PC-3 (cell line): ENCODE data around the gene IGDCC3. TPM values are rescaled to one million over a fixed set of nuclear protein-coding genes. Genes with fewer than 3 reads are reported as not detected.

ENCODE experiments used
- ATAC-seq: fragments of 200-7000 bp; cut with Tn5 transposase; 2 replicates; pipeline ENCODE4 v1.9.1; 2020; ENCODE audit warnings: mild to moderate bottlenecking, moderate library complexity
- BruUV-seq: library from RNA; stranded (reverse); fragments of 400-500 nt; replicated peaks from 2 replicates; lab custom pipeline; 2021; lab: Mats Ljungman, UMichigan
- CTCF ChIA-PET: fragments of 300-600 bp; sonication (Branson Sonifier 250); formaldehyde crosslinking; loops from one replicate; lab custom pipeline; 2022; ENCODE audit warnings: antibody characterized with exemption; lab: Charles Lee
- POLR2A ChIA-PET: fragments of 300-600 bp; sonication (Branson Sonifier 250); formaldehyde crosslinking; loops from one replicate; lab custom pipeline; 2022; ENCODE audit warnings: antibody characterized with exemption; ENCODE audit not compliant: unreplicated experiment; lab: Charles Lee
- DNase-seq: peaks from one replicate; pipeline ENCODE4 v3.0.0-alpha.2; 2015
- H2AFZ ChIP-seq: fragments of 300-600 bp; sonication (generic); 2 replicates; pipeline ENCODE4 v1.6.0; 2016; ENCODE audit warnings: antibody characterized with exemption, low read length
- H3F3A ChIP-seq: fragments of 300-600 bp; sonication (generic); one replicate; pipeline ENCODE4 v1.6.0; 2017; ENCODE audit warnings: antibody characterized with exemption, low read length, control low read depth, mild to moderate bottlenecking; ENCODE audit not compliant: unreplicated experiment
- H3K27ac ChIP-seq: fragments of 300-600 bp; sonication (generic); 2 replicates; pipeline ENCODE4 v1.5.1; 2016; ENCODE audit warnings: mild to moderate bottlenecking, low read length
- H3K27me3 ChIP-seq: fragments of 300-600 bp; sonication (generic); 2 replicates; pipeline ENCODE4 v1.6.1; 2016; ENCODE audit warnings: low read length, mixed read lengths
- H3K36me3 ChIP-seq: fragments of 300-600 bp; sonication (generic); 2 replicates; pipeline ENCODE4 v1.6.1; 2016; ENCODE audit warnings: low read depth, mixed run types, low read length, mixed read lengths
- H3K4me1 ChIP-seq: fragments of 300-600 bp; sonication (generic); 2 replicates; pipeline ENCODE4 v1.5.1; 2016; ENCODE audit warnings: low read length; ENCODE audit not compliant: insufficient read depth
- H3K4me2 ChIP-seq: fragments of 300-600 bp; sonication (generic); 2 replicates; pipeline ENCODE4 v1.6.0; 2016; ENCODE audit warnings: low read length
- H3K4me3 ChIP-seq: fragments of 300-600 bp; sonication (generic); 2 replicates; pipeline ENCODE4 v1.5.1; 2016; ENCODE audit warnings: mild to moderate bottlenecking, low read length, mixed read lengths
- H3K79me2 ChIP-seq: fragments of 300-600 bp; sonication (generic); 2 replicates; pipeline ENCODE4 v1.6.1; 2017; ENCODE audit warnings: low read length, mixed read lengths
- H3K9ac ChIP-seq: fragments of 300-600 bp; sonication (generic); 2 replicates; pipeline ENCODE4 v1.6.0; 2016; ENCODE audit warnings: mild to moderate bottlenecking, low read length
- H3K9me2 ChIP-seq: fragments of 300-600 bp; sonication (generic); replicated peaks from 2 replicates; pipeline ENCODE4 v1.6.1; 2016; ENCODE audit warnings: mixed run types, low read length, mixed read lengths
- H3K9me3 ChIP-seq: fragments of 300-600 bp; sonication (generic); 2 replicates; pipeline ENCODE4 v1.6.1; 2016; ENCODE audit warnings: low read length, mixed read lengths
- H4K20me1 ChIP-seq: fragments of 300-600 bp; sonication (generic); 2 replicates; pipeline ENCODE4 v1.6.1; 2016; ENCODE audit warnings: low read length, mixed read lengths
- EZH2 ChIP-seq: fragments of 300-600 bp; sonication (generic); IDR thresholded peaks from one replicate; pipeline ENCODE4 v1.6.1; 2017; ENCODE audit warnings: antibody characterized with exemption, mild to moderate bottlenecking, low read length; ENCODE audit not compliant: unreplicated experiment
- EZH2phosphoT487 ChIP-seq: fragments of 300-600 bp; sonication (generic); IDR thresholded peaks from 2 replicates; pipeline ENCODE4 v1.6.1; 2018; ENCODE audit warnings: mild to moderate bottlenecking, antibody characterized with exemption, low read length, borderline replicate concordance
- intact Hi-C: fragments of 100-400 bp; cut with micrococcal nuclease; formaldehyde crosslinking; loops from 2 replicates; pipeline ENCODE4 v1.9.0; 2023
- total RNA-seq: library from RNA; depleted of rRNA; stranded (reverse); fragments of >200 nt; gene quantifications from 2 replicates; pipeline ENCODE4 v1.2.3, GENCODE V29; 2014
- TF ChIP-seq, protein P1 (sequence below): fragments of 300-600 bp; sonication (generic); conservative IDR thresholded peaks from 2 replicates; pipeline ENCODE4 v1.5.1; 2017; ENCODE audit warnings: antibody characterized with exemption, low read depth, mild to moderate bottlenecking, low read length

IGDCC3 gene
- total RNA-seq, 1 experiment from 2014 or later = not detected

DNA sequence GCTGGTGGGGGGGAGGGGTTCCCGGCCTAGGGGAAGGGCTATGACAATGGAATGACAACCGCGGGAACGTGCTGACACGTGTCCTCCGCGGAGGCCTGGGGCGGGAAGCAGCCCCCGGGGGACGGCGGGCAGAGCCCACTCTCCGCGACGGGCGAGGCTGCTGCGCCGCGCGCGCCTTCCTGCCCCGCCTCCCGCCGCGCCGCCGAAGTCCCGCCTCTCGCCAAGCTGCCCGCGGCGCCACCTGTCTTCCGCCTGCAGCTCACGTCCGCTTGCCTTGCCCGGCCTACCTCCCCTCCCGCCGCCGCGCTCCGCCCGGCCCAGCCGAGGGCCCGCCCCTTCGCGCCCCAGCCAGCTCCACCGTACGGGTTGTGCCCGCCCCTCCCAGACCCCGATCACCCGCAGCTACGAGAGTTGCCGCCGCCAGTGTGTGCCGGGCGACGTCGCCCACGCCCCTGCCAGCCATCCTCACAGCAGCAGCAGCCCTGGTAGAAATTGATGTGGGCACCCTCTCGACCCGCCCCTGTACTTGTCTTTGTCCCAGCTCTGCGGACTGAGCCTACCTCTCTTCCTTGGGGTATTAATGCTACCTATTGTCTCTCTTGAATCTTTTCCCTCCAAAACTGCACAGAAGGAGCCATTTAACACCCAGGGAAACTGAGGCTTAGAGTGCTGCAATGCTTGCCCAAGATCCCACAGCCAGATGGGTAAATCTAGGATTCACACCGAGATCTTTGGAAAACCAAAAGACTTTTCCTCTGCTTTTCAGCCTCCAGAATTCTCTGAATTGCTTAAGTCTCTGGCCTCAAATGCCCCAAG, 90.9 kb downstream of the IGDCC3 start, which contains the start of gene PARP16:
Gene PARP16 (minus strand): TSS at position 180 of the 816 bp plus-strand sequence. CDS start 457 bp downstream, outside the sequence.
- Histone ChIP-seq H4K20me1 (no peaks in the 10 kb centered on the region), H3K9ac (peak within 1 kb of the TSS; percentile 69), H3F3A (no peaks in the 10 kb centered on the region), H3K9me2 (no peaks in the 10 kb centered on the region), H3K4me1 (peaks cover 10% of the 10 kb centered on the region; the same call in 1 of the 2 replicates), H3K9me3 (no peaks in the 10 kb centered on the region), H2AFZ (peak within 1 kb of the TSS; percentile 90), H3K4me3 (peak within 1 kb of the TSS; percentile 86), H3K27ac (no peak within 1 kb of the TSS), H3K36me3 (no peaks in the 10 kb centered on the region), H3K79me2 (no peaks in the 10 kb centered on the region), H3K4me2 (peak within 1 kb of the TSS; percentile 99), H3K27me3 (no peaks in the 10 kb centered on the region)
- ChIA-PET POLR2A (interaction anchor here (0.6 to 1.2 kb wide), 6 partner anchors 9 to 232 kb away, joined by 3 to 40 read pairs (median 8); partner anchors contain the start of genes CLPX and RNU5B-1), CTCF (interaction anchor here (0.6 to 1.7 kb wide), 3 partner anchors 11 to 292 kb away, joined by 3 to 9 read pairs (median 5); no protein-coding TSS in a partner anchor)
- DNase-seq = peak; percentile 81
- TSS peak; percentile 65 for BruUV-seq
- peak; percentile 93 for ATAC-seq
- TF ChIP-seq EZH2phosphoT487 = no peak
- TF ChIP-seq, protein P1, sequence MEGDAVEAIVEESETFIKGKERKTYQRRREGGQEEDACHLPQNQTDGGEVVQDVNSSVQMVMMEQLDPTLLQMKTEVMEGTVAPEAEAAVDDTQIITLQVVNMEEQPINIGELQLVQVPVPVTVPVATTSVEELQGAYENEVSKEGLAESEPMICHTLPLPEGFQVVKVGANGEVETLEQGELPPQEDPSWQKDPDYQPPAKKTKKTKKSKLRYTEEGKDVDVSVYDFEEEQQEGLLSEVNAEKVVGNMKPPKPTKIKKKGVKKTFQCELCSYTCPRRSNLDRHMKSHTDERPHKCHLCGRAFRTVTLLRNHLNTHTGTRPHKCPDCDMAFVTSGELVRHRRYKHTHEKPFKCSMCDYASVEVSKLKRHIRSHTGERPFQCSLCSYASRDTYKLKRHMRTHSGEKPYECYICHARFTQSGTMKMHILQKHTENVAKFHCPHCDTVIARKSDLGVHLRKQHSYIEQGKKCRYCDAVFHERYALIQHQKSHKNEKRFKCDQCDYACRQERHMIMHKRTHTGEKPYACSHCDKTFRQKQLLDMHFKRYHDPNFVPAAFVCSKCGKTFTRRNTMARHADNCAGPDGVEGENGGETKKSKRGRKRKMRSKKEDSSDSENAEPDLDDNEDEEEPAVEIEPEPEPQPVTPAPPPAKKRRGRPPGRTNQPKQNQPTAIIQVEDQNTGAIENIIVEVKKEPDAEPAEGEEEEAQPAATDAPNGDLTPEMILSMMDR = no peak
- no peak for TF ChIP-seq EZH2
- intact Hi-C loops = no loop called here

DNA sequence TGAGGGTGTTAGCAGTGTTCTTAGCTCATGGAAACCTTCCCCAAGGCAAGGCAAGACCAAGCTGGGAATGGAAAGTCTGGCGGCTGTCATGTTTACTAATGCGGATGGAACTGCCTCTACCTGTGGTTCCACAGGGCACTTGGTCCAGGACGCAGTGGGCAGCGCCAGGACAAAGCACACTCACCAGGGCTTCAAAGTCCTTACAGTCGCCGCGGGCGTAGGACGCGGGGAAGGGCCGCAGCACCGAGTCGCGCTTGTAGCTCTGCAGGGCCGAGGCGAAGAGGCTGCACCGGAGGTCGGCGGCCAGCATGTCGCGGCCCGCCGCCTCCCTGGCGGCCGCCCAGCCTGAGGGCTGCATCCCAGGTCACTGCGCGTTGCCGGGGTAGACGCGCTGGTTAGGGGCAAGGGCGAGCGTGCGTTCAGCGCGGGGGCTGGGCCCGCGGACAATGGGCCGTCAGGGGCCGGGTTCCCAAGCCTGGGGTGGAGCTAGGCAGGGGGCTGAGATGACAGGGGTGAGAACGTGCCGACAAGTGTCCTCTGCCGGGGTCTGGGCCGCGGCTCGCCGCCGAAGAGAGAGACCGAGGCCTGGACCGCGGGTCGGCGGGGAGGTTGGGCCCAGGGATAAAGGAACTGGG, 91.6 kb downstream of the IGDCC3 start:
- peaks cover 10% of the 10 kb centered on the region; the same call in 1 of the 2 replicates for H3K4me1 ChIP-seq
- no peaks in the 10 kb centered on the region for H3K9me2 ChIP-seq
- no peaks in the 10 kb centered on the region for H3K9me3 ChIP-seq
- no peaks in the 10 kb centered on the region for H3K36me3 ChIP-seq
- TF ChIP-seq EZH2phosphoT487 (no peak), EZH2 (no peak)
- TF ChIP-seq, protein P1 = no peak
- CTCF ChIA-PET = interaction anchor here (0.6 to 1.7 kb wide), 3 partner anchors 12 to 536 kb away, joined by 3 to 9 read pairs (median 3); no protein-coding TSS in a partner anchor
- intact Hi-C loops = no loop called here
- no TSS peak for BruUV-seq
- no peaks in the 10 kb centered on the region for H3F3A ChIP-seq
- H3K4me3 ChIP-seq = peak overlapping the region; percentile 86
- peak; percentile 18 for DNase-seq
- POLR2A ChIA-PET = interaction anchor here (0.6 to 1.2 kb wide), 6 partner anchors 10 to 231 kb away, joined by 4 to 40 read pairs (median 8); partner anchors contain the start of genes CLPX and RNU5B-1
- ATAC-seq = peak; percentile 56
- peak overlapping the region; percentile 90 for H2AFZ ChIP-seq
- H4K20me1 ChIP-seq = no peaks in the 10 kb centered on the region
- no peak overlapping the region for H3K27ac ChIP-seq
- H3K9ac ChIP-seq = peak overlapping the region; percentile 69
- H3K4me2 ChIP-seq = peak overlapping the region; percentile 99
- H3K27me3 ChIP-seq = no peaks in the 10 kb centered on the region
- no peaks in the 10 kb centered on the region for H3K79me2 ChIP-seq
